Measurements from ENCODE around the gene MN1.

The MN1 gene

GRCh38 chr22:27779643-27780042 lies 21.9 kb downstream of the MN1 start:
- no peaks in the 10 kb centered on the region for H3K36me3 ChIP-seq (ENCODE audit: control insufficient read depth, insufficient read depth, low read length)
- H3K9ac ChIP-seq (ENCODE audit: low read depth, low read length), result no peak overlapping the region
- H3K27ac ChIP-seq (ENCODE audit: low read depth, low read length), result peak overlapping the region; percentile 21
- H3K27me3 ChIP-seq (ENCODE audit: control insufficient read depth, insufficient read depth, low read length), result no peaks in the 10 kb centered on the region
- H3K4me1 ChIP-seq (ENCODE audit: control insufficient read depth, insufficient read depth, low read length), result peaks cover 47% of the 10 kb centered on the region
- no peaks in the 10 kb centered on the region for H3K9me3 ChIP-seq (ENCODE audit: control insufficient read depth, insufficient read depth, low read length)
- H3K4me3 ChIP-seq (ENCODE audit: low read depth, low read length), result no peak overlapping the region

GRCh38 chr22:27778294-27779090 lies 23.1 kb downstream of the MN1 start:
- Histone ChIP-seq H3K27me3 (ENCODE audit: control insufficient read depth, insufficient read depth, low read length) (no peaks in the 10 kb centered on the region), H3K27ac (ENCODE audit: low read depth, low read length) (no peak overlapping the region), H3K4me1 (ENCODE audit: control insufficient read depth, insufficient read depth, low read length) (peaks cover 36% of the 10 kb centered on the region), H3K4me3 (ENCODE audit: low read depth, low read length) (no peak overlapping the region), H3K9ac (ENCODE audit: low read depth, low read length) (no peak overlapping the region), H3K9me3 (ENCODE audit: control insufficient read depth, insufficient read depth, low read length) (no peaks in the 10 kb centered on the region), H3K36me3 (ENCODE audit: control insufficient read depth, insufficient read depth, low read length) (no peaks in the 10 kb centered on the region)

GRCh38 chr22:27777128-27777527 lies 24.4 kb downstream of the MN1 start:
- Histone ChIP-seq H3K27ac (ENCODE audit: low read depth, low read length) (peak overlapping the region; percentile 62), H3K9me3 (ENCODE audit: control insufficient read depth, insufficient read depth, low read length) (no peaks in the 10 kb centered on the region), H3K27me3 (ENCODE audit: control insufficient read depth, insufficient read depth, low read length) (no peaks in the 10 kb centered on the region), H3K4me1 (ENCODE audit: control insufficient read depth, insufficient read depth, low read length) (peaks cover 35% of the 10 kb centered on the region), H3K4me3 (ENCODE audit: low read depth, low read length) (no peak overlapping the region), H3K36me3 (ENCODE audit: control insufficient read depth, insufficient read depth, low read length) (no peaks in the 10 kb centered on the region), H3K9ac (ENCODE audit: low read depth, low read length) (no peak overlapping the region)

GRCh38 chr22:27776650-27776958 lies 25.0 kb downstream of the MN1 start:
- Histone ChIP-seq H3K27me3 (ENCODE audit: control insufficient read depth, insufficient read depth, low read length) (no peaks in the 10 kb centered on the region), H3K27ac (ENCODE audit: low read depth, low read length) (peak overlapping the region; percentile 62), H3K4me3 (ENCODE audit: low read depth, low read length) (no peak overlapping the region), H3K9me3 (ENCODE audit: control insufficient read depth, insufficient read depth, low read length) (no peaks in the 10 kb centered on the region), H3K36me3 (ENCODE audit: control insufficient read depth, insufficient read depth, low read length) (no peaks in the 10 kb centered on the region), H3K9ac (ENCODE audit: low read depth, low read length) (no peak overlapping the region), H3K4me1 (ENCODE audit: control insufficient read depth, insufficient read depth, low read length) (peaks cover 35% of the 10 kb centered on the region)

- Histone ChIP-seq H3K9me3 (ENCODE audit: control insufficient read depth, insufficient read depth, low read length) (no peaks in the 10 kb centered on the region), H3K4me3 (ENCODE audit: low read depth, low read length) (0 out of 2 replicates have a peak overlapping the region, but pooled peaks have one; percentile 5), H3K9ac (ENCODE audit: low read depth, low read length) (no peak overlapping the region), H3K4me1 (ENCODE audit: control insufficient read depth, insufficient read depth, low read length) (peaks cover 35% of the 10 kb centered on the region), H3K27me3 (ENCODE audit: control insufficient read depth, insufficient read depth, low read length) (no peaks in the 10 kb centered on the region), H3K27ac (ENCODE audit: low read depth, low read length) (peak overlapping the region; percentile 62), H3K36me3 (ENCODE audit: control insufficient read depth, insufficient read depth, low read length) (no peaks in the 10 kb centered on the region)
Measured at GRCh38 chr22:27775758-27776649, 25.6 kb downstream of the MN1 start.

GRCh38 chr22:27775087-27775698 lies 26.4 kb downstream of the MN1 start:
- no peak overlapping the region for H3K27ac ChIP-seq (ENCODE audit: low read depth, low read length)

GRCh38 chr22:27774200-27774599 lies 27.4 kb downstream of the MN1 start:
- no peaks in the 10 kb centered on the region for H3K9me3 ChIP-seq (ENCODE audit: control insufficient read depth, insufficient read depth, low read length)
- no peak overlapping the region for H3K27ac ChIP-seq (ENCODE audit: low read depth, low read length)
- peaks cover 26% of the 10 kb centered on the region for H3K4me1 ChIP-seq (ENCODE audit: control insufficient read depth, insufficient read depth, low read length)
- no peak overlapping the region for H3K9ac ChIP-seq (ENCODE audit: low read depth, low read length)
- no peaks in the 10 kb centered on the region for H3K27me3 ChIP-seq (ENCODE audit: control insufficient read depth, insufficient read depth, low read length)
- no peaks in the 10 kb centered on the region for H3K36me3 ChIP-seq (ENCODE audit: control insufficient read depth, insufficient read depth, low read length)
- H3K4me3 ChIP-seq (ENCODE audit: low read depth, low read length), result no peak overlapping the region

More at GRCh38 chr22:27775087-27775698, 26.4 kb downstream of the MN1 start:
- Histone ChIP-seq H3K9ac (ENCODE audit: low read depth, low read length) (no peak overlapping the region), H3K36me3 (ENCODE audit: control insufficient read depth, insufficient read depth, low read length) (no peaks in the 10 kb centered on the region), H3K27me3 (ENCODE audit: control insufficient read depth, insufficient read depth, low read length) (no peaks in the 10 kb centered on the region), H3K4me3 (ENCODE audit: low read depth, low read length) (no peak overlapping the region), H3K9me3 (ENCODE audit: control insufficient read depth, insufficient read depth, low read length) (no peaks in the 10 kb centered on the region), H3K4me1 (ENCODE audit: control insufficient read depth, insufficient read depth, low read length) (peaks cover 32% of the 10 kb centered on the region)

GRCh38 chr22:27772984-27773498 lies 28.5 kb downstream of the MN1 start:
- Histone ChIP-seq H3K27me3 (ENCODE audit: control insufficient read depth, insufficient read depth, low read length) (no peaks in the 10 kb centered on the region), H3K4me3 (ENCODE audit: low read depth, low read length) (no peak overlapping the region), H3K4me1 (ENCODE audit: control insufficient read depth, insufficient read depth, low read length) (peaks cover 31% of the 10 kb centered on the region), H3K36me3 (ENCODE audit: control insufficient read depth, insufficient read depth, low read length) (no peaks in the 10 kb centered on the region), H3K9ac (ENCODE audit: low read depth, low read length) (no peak overlapping the region), H3K9me3 (ENCODE audit: control insufficient read depth, insufficient read depth, low read length) (no peaks in the 10 kb centered on the region), H3K27ac (ENCODE audit: low read depth, low read length) (no peak overlapping the region)

- Histone ChIP-seq H3K4me3 (ENCODE audit: low read depth, low read length) (no peak overlapping the region), H3K36me3 (ENCODE audit: control insufficient read depth, insufficient read depth, low read length) (no peaks in the 10 kb centered on the region), H3K9me3 (ENCODE audit: control insufficient read depth, insufficient read depth, low read length) (no peaks in the 10 kb centered on the region)
Measured at GRCh38 chr22:27772081-27772983, 29.2 kb downstream of the MN1 start.

GRCh38 chr22:27771637-27772036 lies 29.9 kb downstream of the MN1 start:
- Histone ChIP-seq H3K4me1 (ENCODE audit: control insufficient read depth, insufficient read depth, low read length) (peaks cover 29% of the 10 kb centered on the region), H3K4me3 (ENCODE audit: low read depth, low read length) (no peak overlapping the region), H3K27ac (ENCODE audit: low read depth, low read length) (no peak overlapping the region), H3K27me3 (ENCODE audit: control insufficient read depth, insufficient read depth, low read length) (no peaks in the 10 kb centered on the region), H3K36me3 (ENCODE audit: control insufficient read depth, insufficient read depth, low read length) (no peaks in the 10 kb centered on the region), H3K9ac (ENCODE audit: low read depth, low read length) (no peak overlapping the region), H3K9me3 (ENCODE audit: control insufficient read depth, insufficient read depth, low read length) (no peaks in the 10 kb centered on the region)

More at GRCh38 chr22:27772081-27772983, 29.2 kb downstream of the MN1 start:
- no peak overlapping the region for H3K27ac ChIP-seq (ENCODE audit: low read depth, low read length)
- no peak overlapping the region for H3K9ac ChIP-seq (ENCODE audit: low read depth, low read length)
- no peaks in the 10 kb centered on the region for H3K27me3 ChIP-seq (ENCODE audit: control insufficient read depth, insufficient read depth, low read length)
- peaks cover 33% of the 10 kb centered on the region for H3K4me1 ChIP-seq (ENCODE audit: control insufficient read depth, insufficient read depth, low read length)
